Choroid plexus epithelial cell (primary cell): ENCODE measurements around the gene S1PR3.

Source experiments
- DNase-seq: peaks from one replicate; pipeline ENCODE4 v3.0.0-alpha.2; 2010; ENCODE audit warnings: low read depth
- H3K4me3 ChIP-seq: 2 replicates; pipeline ENCODE4 v1.5.1; 2011; ENCODE audit warnings: low read depth, mild to moderate bottlenecking, control low read depth, low read length, moderate library complexity
- CTCF ChIP-seq: conservative IDR thresholded peaks from 2 replicates; pipeline ENCODE4 v1.5.1; 2011; ENCODE audit warnings: low read depth, mild to moderate bottlenecking, control low read depth, inconsistent platforms, low read length, moderate library complexity

The S1PR3 gene

GRCh38 chr9:88968799-88969198, 22.5 kb upstream of the S1PR3 start:
- TF ChIP-seq CTCF: no peak
- DNase-seq: no peak
- H3K4me3 ChIP-seq: no peak overlapping the region

GRCh38 chr9:88969646-88970373, 21.5 kb upstream of the S1PR3 start:
- DNase-seq: no peak
- TF ChIP-seq CTCF: no peak
- H3K4me3 ChIP-seq: no peak overlapping the region

GRCh38 chr9:88971131-88971960, 19.9 kb upstream of the S1PR3 start:
- no peak overlapping the region for H3K4me3 ChIP-seq
- no peak for DNase-seq
- no peak for TF ChIP-seq CTCF

- no peak overlapping the region for H3K4me3 ChIP-seq
- DNase-seq: no peak
- no peak for TF ChIP-seq CTCF
Observed at GRCh38 chr9:88972401-88972800, 18.9 kb upstream of the S1PR3 start.

GRCh38 chr9:88973281-88974045, 17.8 kb upstream of the S1PR3 start:
- no peak for TF ChIP-seq CTCF
- no peak for DNase-seq
- no peak overlapping the region for H3K4me3 ChIP-seq

- TF ChIP-seq CTCF: no peak
Observed at GRCh38 chr9:88974641-88975040, 16.6 kb upstream of the S1PR3 start.

More at GRCh38 chr9:88974641-88975040, 16.6 kb upstream of the S1PR3 start:
- no peak overlapping the region for H3K4me3 ChIP-seq
- DNase-seq: no peak
